Lung (tissue), 12 donors: ENCODE results near the gene SCAF1. TPM values are rescaled to one million over a fixed set of nuclear protein-coding genes. Genes with fewer than 3 reads are reported as not detected.

Experiments used
- ATAC-seq: fragments of 200-7000 bp; cut with Tn5 transposase; one replicate; pipeline ENCODE4 v1.9.1; 2020; ENCODE audit warnings: moderate number of reproducible peaks; ENCODE audit not compliant: insufficient read depth, low FRiP score
- DNase-seq, 3 donors: peaks; one replicate each; pipeline ENCODE4 v3.0.0-alpha.2; 2013 to 2017
- H3K27ac ChIP-seq, 2 donors: one replicate each; pipeline ENCODE4 v1.5.1; 2013; ENCODE audit warnings: mild to moderate bottlenecking in 2 of 2, moderate library complexity in 2 of 2, control low read depth in 1 of 2, inconsistent platforms in 1 of 2, low read depth in 1 of 2, low read length in 1 of 2
- H3K27me3 ChIP-seq, 3 donors: one replicate each; pipeline ENCODE4 v1.5.1; 2013; ENCODE audit warnings: low read length in 2 of 3; ENCODE audit not compliant: control insufficient read depth in 3 of 3, insufficient read depth in 3 of 3
- H3K36me3 ChIP-seq, 4 donors: one replicate each; pipeline ENCODE4 v1.5.1; 2013; ENCODE audit warnings: low read length in 4 of 4, mild to moderate bottlenecking in 1 of 4, moderate library complexity in 1 of 4; ENCODE audit not compliant: control insufficient read depth in 4 of 4, insufficient read depth in 4 of 4
- H3K4me1 ChIP-seq, 5 donors: one replicate each; pipeline ENCODE4 v1.5.1; 2013; ENCODE audit warnings: low read length in 5 of 5, mild to moderate bottlenecking in 2 of 5, moderate library complexity in 1 of 5; ENCODE audit not compliant: control insufficient read depth in 5 of 5, insufficient read depth in 5 of 5
- H3K4me3 ChIP-seq: one replicate; pipeline ENCODE4 v1.5.1; 2013; ENCODE audit warnings: mild to moderate bottlenecking, control low read depth, moderate library complexity
- H3K9ac ChIP-seq, 2 donors: one replicate each; pipeline ENCODE4 v1.5.1; 2013; ENCODE audit warnings: low read length in 2 of 2, control low read depth in 1 of 2; ENCODE audit not compliant: insufficient read depth in 1 of 2
- H3K9me3 ChIP-seq, 4 donors: one replicate each; pipeline ENCODE4 v1.5.1; 2013; ENCODE audit warnings: low read length in 3 of 4, mild to moderate bottlenecking in 1 of 4, moderate library complexity in 1 of 4; ENCODE audit not compliant: control insufficient read depth in 4 of 4, insufficient read depth in 3 of 4
- CTCF ChIP-seq: IDR thresholded peaks from 2 replicates; pipeline ENCODE4 v1.5.1; 2012; ENCODE audit warnings: mild to moderate bottlenecking; ENCODE audit errors: control extremely low read depth, extremely low read depth
- WGBS, 2 donors: extraction: QIAGEN DNeasy Blood & Tissue Kit; methylation state at CpG; one replicate each; pipeline ENCODE4 v1.1.7; 2013; 5-methylcytosine and 5-hydroxymethylcytosine counted together
- polyA plus RNA-seq, 2 donors: library from polyadenylated mRNA; stranded (reverse); fragments of 200-250 nt; gene quantifications; one replicate each; pipeline ENCODE4 v1.2.1, GENCODE V29; 2013
- total RNA-seq, 2 donors: library from RNA; depleted of rRNA in 1 of 2; stranded (reverse); fragments of >200 nt in 1 of 2; gene quantifications; one replicate each; pipeline ENCODE4 v1.2.1, GENCODE V29; 2014 to 2021
- donor health status: control.
- donor health status: control.
- donor health status: Bipolar disorder and iron deficiency.
- donor health status: healthy.
- donor health status: DM: yes; HTN: yes; CAD: no.

The SCAF1 gene
- total and polyA plus RNA-seq, 4 donors: 22.5 to 80.2 (median 25.5) TPM

GRCh38 chr19:49696115-49696514 is 54.1 kb downstream of the SCAF1 start:
- no peaks in the 10 kb centered on the region for H3K9me3 ChIP-seq
- no peak overlapping the region for H3K4me3 ChIP-seq
- no peak for TF ChIP-seq CTCF
- H3K27ac ChIP-seq: no peak overlapping the region
- ATAC-seq (no peak), DNase-seq (no peak)
- H3K27me3 ChIP-seq: peaks cover 0 to 5% (median 0%) of the 10 kb centered on the region in 3 donors
- 82 to 92% methylated on average over 6 of the region's 6 CpGs for WGBS, 2 donors
- H3K9ac ChIP-seq: no peak overlapping the region
- H3K36me3 ChIP-seq: peaks cover 0 to 3% (median 0%) of the 10 kb centered on the region in 4 donors
- H3K4me1 ChIP-seq: peaks cover 0 to 6% (median 3%) of the 10 kb centered on the region in 5 donors

- WGBS, 2 donors: 87 to 96% methylated on average over 7 of the region's 7 CpGs
Observed at GRCh38 chr19:49696865-49697264, 54.9 kb downstream of the SCAF1 start.

GRCh38 chr19:49699364-49699763 is 57.4 kb downstream of the SCAF1 start:
- no peak for TF ChIP-seq CTCF
- Histone ChIP-seq H3K36me3 (peaks cover 0 to 3% (median 0%) of the 10 kb centered on the region in 4 donors), H3K27me3 (no peaks in the 10 kb centered on the region), H3K27ac (no peak overlapping the region), H3K9ac (no peak overlapping the region), H3K4me1 (no peaks in the 10 kb centered on the region), H3K9me3 (no peaks in the 10 kb centered on the region), H3K4me3 (no peak overlapping the region)
- 87 to 91% methylated on average over 5 of the region's 5 CpGs for WGBS, 2 donors
- no peak for DNase-seq
- ATAC-seq: no peak

More at GRCh38 chr19:49696865-49697264, 54.9 kb downstream of the SCAF1 start:
- no peak for ATAC-seq
- no peak overlapping the region for H3K4me3 ChIP-seq
- H3K9me3 ChIP-seq: no peaks in the 10 kb centered on the region
- H3K4me1 ChIP-seq: no peaks in the 10 kb centered on the region
- H3K27ac ChIP-seq: no peak overlapping the region
- DNase-seq: no peak
- no peak for TF ChIP-seq CTCF
- no peaks in the 10 kb centered on the region for H3K27me3 ChIP-seq
- no peak overlapping the region for H3K9ac ChIP-seq
- H3K36me3 ChIP-seq: peaks cover 0 to 3% (median 0%) of the 10 kb centered on the region in 4 donors

DNA sequence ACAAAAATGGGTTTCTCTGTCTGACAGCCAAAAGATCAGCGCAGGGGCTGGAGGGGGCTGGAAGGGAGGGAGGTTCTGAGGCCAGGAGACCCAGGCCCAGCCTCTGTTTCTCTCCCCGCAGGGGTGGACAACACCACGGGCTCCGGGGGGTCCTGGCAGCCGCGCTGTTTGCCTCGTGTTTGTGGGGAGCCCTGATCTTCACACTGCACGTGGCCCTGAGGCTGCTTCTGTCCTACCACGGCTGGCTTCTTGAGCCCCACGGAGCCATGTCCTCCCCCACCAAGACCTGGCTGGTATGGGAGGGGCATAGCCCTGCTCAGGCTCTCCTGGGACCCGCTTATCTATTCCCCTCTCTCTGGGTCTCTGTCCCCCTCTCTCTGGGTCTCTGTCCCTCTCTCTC is 58.6 kb downstream of the SCAF1 start:
- ATAC-seq: no peak
- no peaks in the 10 kb centered on the region for H3K4me1 ChIP-seq
- 68 to 84% methylated on average over 10 to 11 of the region's 11 CpGs for WGBS, 2 donors
- no peaks in the 10 kb centered on the region for H3K27me3 ChIP-seq
- no peak for TF ChIP-seq CTCF
- no peak overlapping the region for H3K27ac ChIP-seq
- H3K36me3 ChIP-seq: peaks cover 0 to 5% (median 2%) of the 10 kb centered on the region in 4 donors
- DNase-seq: no peak
- H3K9ac ChIP-seq: no peak overlapping the region
- no peak overlapping the region for H3K4me3 ChIP-seq
- no peaks in the 10 kb centered on the region for H3K9me3 ChIP-seq
